Right atrium auricular region (tissue), 2 donors: Measurements from ENCODE around the gene GFY. TPM values are rescaled to one million over a fixed set of nuclear protein-coding genes. Genes with fewer than 3 reads are reported as not detected.
"Not testable (repeated sequence)": the region's sequence is repeated elsewhere in the genome, so short reads cannot be mapped to it uniquely, and the experiment has no call there.

ENCODE experiments used
- DNase-seq: peaks from one replicate; pipeline ENCODE4 v3.0.0-alpha.2; 2019; ENCODE audit warnings: low spot score
- H3K27ac ChIP-seq, 2 donors: fragments of 200-600 bp; sonication (generic); 1 replicate in 1 of 2; 2 replicates in 1 of 2; pipeline ENCODE4 v1.5.1; 2016 to 2019
- H3K27me3 ChIP-seq, 2 donors: fragments of 200-600 bp; sonication (generic); one replicate each; pipeline versions ENCODE4 v1.5.1 to v1.6.0; 2017 to 2019
- H3K36me3 ChIP-seq: fragments of 200-600 bp; sonication (generic); one replicate; pipeline ENCODE4 v1.5.1; 2016
- H3K4me1 ChIP-seq, 2 donors: fragments of 200-600 bp; sonication (generic); one replicate each; pipeline versions ENCODE4 v1.5.1 to v1.6.0; 2017 to 2019
- H3K4me3 ChIP-seq, 2 donors: fragments of 200-600 bp; sonication (generic); 1 replicate in 1 of 2; 2 replicates in 1 of 2; pipeline ENCODE4 v1.5.1; 2017 to 2019; ENCODE audit warnings: mild to moderate bottlenecking in 1 of 2, moderate library complexity in 1 of 2
- H3K9me3 ChIP-seq, 2 donors: fragments of 200-600 bp; sonication (generic); one replicate each; pipeline ENCODE4 v1.5.1; 2019
- total RNA-seq, 2 donors: library from RNA; depleted of rRNA; stranded (reverse); fragments of >200 nt; gene quantifications; one replicate each; pipeline ENCODE4 v1.1.0, GENCODE V29; 2016
- TF ChIP-seq, protein P1 (sequence below), 2 donors: fragments of 200-600 bp; sonication (generic); IDR thresholded peaks; one replicate each; pipeline ENCODE4 v1.5.1; 2019; ENCODE audit warnings: antibody characterized with exemption in 2 of 2

The GFY gene
- total RNA-seq, 2 donors from 2014 or later = not detected

DNA sequence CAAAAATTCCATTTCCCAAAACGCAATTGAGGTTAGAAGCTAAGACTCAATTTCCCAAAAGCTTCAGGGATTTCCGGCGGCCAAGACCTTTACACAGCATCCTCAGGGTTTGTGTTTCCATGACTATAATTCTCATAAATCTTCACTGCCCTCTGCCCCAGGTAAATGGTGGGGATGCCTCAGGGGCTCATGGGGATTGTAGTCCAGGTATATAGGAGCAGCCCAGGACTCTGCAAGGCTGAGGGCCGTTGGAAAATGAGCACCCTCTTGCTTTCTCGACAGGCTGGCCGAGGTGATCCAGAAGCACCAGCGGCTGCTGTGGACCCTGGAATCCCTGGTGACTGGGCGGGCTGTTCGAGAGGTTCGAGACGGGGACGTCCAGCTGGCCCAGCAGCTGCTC lies 34.2 kb downstream of the GFY start:
- DNase-seq = no peak
- Histone ChIP-seq H3K36me3 (peaks cover 6% of the 10 kb centered on the region), H3K27me3 (no peaks in the 10 kb centered on the region), H3K9me3 (no peaks in the 10 kb centered on the region), H3K4me3 (no peak overlapping the region), H3K4me1 (peaks cover 0 to 5% of the 10 kb centered on the region in 2 donors), H3K27ac (no peak overlapping the region)
- TF ChIP-seq, protein P1, sequence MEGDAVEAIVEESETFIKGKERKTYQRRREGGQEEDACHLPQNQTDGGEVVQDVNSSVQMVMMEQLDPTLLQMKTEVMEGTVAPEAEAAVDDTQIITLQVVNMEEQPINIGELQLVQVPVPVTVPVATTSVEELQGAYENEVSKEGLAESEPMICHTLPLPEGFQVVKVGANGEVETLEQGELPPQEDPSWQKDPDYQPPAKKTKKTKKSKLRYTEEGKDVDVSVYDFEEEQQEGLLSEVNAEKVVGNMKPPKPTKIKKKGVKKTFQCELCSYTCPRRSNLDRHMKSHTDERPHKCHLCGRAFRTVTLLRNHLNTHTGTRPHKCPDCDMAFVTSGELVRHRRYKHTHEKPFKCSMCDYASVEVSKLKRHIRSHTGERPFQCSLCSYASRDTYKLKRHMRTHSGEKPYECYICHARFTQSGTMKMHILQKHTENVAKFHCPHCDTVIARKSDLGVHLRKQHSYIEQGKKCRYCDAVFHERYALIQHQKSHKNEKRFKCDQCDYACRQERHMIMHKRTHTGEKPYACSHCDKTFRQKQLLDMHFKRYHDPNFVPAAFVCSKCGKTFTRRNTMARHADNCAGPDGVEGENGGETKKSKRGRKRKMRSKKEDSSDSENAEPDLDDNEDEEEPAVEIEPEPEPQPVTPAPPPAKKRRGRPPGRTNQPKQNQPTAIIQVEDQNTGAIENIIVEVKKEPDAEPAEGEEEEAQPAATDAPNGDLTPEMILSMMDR (IDR thresholded peaks at IDR 0.05) = no peak

DNA sequence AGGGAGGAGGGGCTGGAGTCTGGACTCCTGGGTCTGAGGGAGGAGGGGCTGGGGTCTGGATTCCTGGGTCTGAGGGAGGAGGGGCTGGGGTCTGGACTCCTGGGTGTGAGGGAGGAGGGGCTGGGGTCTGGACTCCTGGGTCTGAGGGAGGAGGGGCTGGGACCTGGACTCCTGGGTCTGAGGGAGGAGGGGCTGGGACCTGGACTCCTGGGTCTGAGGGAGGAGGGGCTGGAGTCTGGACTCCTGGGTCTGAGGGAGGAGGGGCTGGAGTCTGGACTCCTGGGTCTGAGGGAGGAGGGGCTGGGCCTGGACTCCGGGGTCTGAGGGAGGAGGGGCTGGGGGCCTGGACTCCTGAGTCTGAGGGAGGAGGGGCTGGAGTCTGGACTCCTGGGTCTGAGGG lies 35.9 kb downstream of the GFY start:
- H3K27me3 ChIP-seq, H3K36me3 ChIP-seq, H3K4me1 ChIP-seq, H3K9me3 ChIP-seq, DNase-seq, H3K4me3 ChIP-seq, H3K27ac ChIP-seq: not testable (repeated sequence)

DNA sequence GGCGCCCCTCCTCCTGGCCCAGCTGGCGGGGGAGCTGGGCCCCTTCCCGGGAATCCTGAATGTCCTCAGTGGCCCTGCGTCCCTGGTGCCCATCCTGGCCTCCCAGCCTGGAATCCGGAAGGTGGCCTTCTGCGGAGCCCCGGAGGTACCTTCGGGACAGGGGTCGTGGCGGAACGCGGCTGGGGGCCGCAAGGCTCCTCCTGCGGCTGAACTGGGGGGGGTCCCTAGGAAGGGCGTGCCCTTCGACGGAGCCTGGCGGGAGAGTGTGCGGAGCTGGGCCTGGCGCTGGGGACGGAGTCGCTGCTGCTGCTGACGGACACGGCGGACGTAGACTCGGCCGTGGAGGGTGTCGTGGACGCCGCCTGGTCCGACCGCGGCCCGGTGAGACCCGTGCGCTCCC lies 36.5 kb downstream of the GFY start:
- no peak for DNase-seq
- Histone ChIP-seq H3K27ac (no peak overlapping the region), H3K4me1 (peaks cover 0 to 4% of the 10 kb centered on the region in 2 donors), H3K36me3 (peaks cover 9% of the 10 kb centered on the region), H3K27me3 (no peaks in the 10 kb centered on the region), H3K4me3 (no peak overlapping the region), H3K9me3 (no peaks in the 10 kb centered on the region)
- TF ChIP-seq, protein P1 (IDR thresholded peaks at IDR 0.05) = no peak

DNA sequence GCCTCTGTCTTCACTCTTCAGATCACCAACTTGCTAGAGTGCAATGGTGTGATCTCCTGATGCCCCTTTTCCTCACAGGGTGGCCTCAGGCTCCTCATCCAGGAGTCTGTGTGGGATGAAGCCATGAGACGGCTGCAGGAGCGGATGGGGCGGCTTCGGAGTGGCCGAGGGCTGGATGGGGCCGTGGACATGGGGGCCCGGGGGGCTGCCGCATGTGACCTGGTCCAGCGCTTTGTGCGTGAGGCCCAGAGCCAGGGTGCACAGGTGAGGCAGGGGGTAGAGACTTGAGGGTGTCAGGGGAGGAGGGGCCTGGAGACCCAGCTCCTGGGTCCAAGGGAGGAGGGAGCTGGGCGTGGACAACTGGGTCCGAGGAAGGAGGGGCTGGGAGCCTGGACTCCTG lies 37.3 kb downstream of the GFY start:
- TF ChIP-seq, protein P1 (IDR thresholded peaks at IDR 0.05) = no peak
- H3K27me3 ChIP-seq = no peaks in the 10 kb centered on the region
- H3K4me3 ChIP-seq = no peak overlapping the region
- peaks cover 9% of the 10 kb centered on the region for H3K36me3 ChIP-seq
- no peak for DNase-seq
- H3K27ac ChIP-seq = no peak overlapping the region
- no peaks in the 10 kb centered on the region for H3K9me3 ChIP-seq
- H3K4me1 ChIP-seq = peaks cover 0 to 4% of the 10 kb centered on the region in 2 donors

DNA sequence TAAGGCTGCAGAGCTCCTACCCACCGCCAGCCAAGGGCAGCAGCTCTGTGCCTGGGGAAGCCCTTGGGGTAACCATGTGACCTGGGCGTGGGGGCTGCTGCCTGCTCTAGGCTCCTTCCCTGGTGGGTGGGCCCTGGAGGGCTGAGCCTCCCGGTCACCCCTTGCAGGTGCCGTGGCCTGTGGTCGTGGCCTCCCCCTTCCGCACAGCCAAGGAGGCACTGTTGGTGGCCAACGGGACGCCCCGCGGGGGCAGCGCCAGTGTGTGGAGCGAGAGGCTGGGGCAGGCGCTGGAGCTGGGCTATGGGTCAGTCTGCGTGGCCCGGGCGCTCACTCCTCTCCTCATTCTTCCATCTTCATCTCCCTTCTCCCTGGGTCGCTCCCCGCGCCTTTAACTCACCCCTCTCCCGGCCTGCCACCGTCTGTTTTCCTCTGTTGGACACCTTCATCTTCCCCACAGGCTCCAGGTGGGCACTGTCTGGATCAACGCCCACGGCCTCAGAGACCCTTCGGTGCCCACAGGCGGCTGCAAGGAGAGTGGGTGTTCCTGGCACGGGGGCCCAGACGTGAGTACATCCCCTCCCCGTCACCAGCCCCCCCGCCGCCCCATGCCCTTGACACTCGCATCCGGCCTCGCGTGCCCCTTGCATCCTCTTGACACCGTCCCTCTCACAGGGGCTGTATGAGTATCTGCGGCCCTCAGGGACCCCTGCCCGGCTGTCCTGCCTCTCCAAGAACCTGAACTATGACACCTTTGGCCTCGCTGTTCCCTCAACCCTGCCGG lies 39.0 kb downstream of the GFY start:
- Histone ChIP-seq H3K4me3 (no peak overlapping the region), H3K36me3 (peaks cover 9% of the 10 kb centered on the region)

DNA sequence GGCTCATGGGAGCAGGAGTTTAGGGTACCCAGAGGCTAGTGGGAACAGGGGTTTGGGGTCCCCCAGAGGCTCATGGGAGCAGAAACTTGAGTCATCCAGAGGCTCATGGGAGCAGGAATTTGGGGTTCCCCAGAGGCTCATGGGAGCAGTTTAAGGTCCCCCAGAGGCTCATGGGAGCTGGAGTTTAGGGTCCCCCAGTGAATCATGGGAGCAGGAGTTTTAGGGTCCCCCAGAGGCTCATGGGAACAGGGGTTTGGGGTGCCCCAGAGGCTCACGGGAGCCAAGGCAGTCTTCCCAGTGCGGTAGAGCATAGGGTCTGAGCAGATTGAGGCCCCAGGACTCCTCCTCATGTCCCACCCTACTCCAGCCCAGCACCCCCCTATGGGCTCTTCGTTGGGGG lies 40.2 kb downstream of the GFY start:
- H3K27me3 ChIP-seq = no peaks in the 10 kb centered on the region
- H3K36me3 ChIP-seq = peaks cover 6% of the 10 kb centered on the region
- TF ChIP-seq, protein P1 (IDR thresholded peaks at IDR 0.05) = no peak
- DNase-seq = no peak
- peaks cover 0 to 20% of the 10 kb centered on the region in 2 donors for H3K4me1 ChIP-seq
- no peak overlapping the region for H3K27ac ChIP-seq
- no peak overlapping the region for H3K4me3 ChIP-seq
- no peaks in the 10 kb centered on the region for H3K9me3 ChIP-seq

More for the DNA sequence above, 39.0 kb downstream of the GFY start:
- no peaks in the 10 kb centered on the region for H3K9me3 ChIP-seq
- H3K27me3 ChIP-seq = no peaks in the 10 kb centered on the region
- no peak overlapping the region for H3K27ac ChIP-seq
- DNase-seq = no peak
- TF ChIP-seq, protein P1 (IDR thresholded peaks at IDR 0.05) = no peak
- peaks cover 0 to 11% of the 10 kb centered on the region in 2 donors for H3K4me1 ChIP-seq
